IMR-90 (cell line): ENCODE results near the gene TCF12. TPM values are rescaled to one million over a fixed set of nuclear protein-coding genes. Genes with fewer than 3 reads are reported as not detected.

Experiments
- ATAC-seq: fragments of 200-7000 bp; cut with Tn5 transposase; 2 replicates; pipeline ENCODE4 v1.9.1; 2020; ENCODE audit warnings: low read depth, mild to moderate bottlenecking, moderate library complexity
- BruUV-seq: library from RNA; stranded (reverse); fragments of 400-500 nt; replicated peaks from 2 replicates; lab custom pipeline; 2021; lab: Mats Ljungman, UMichigan
- CTCF ChIA-PET: fragments of 300-600 bp; formaldehyde crosslinking; extraction: SDS; loops from one replicate; lab custom pipeline; 2021; ENCODE audit warnings: antibody characterized with exemption; lab: Yijun Ruan, JAX
- POLR2A ChIA-PET: fragments of 300-600 bp; sonication (Branson Sonifier 250); formaldehyde crosslinking; loops from one replicate; lab custom pipeline; 2022; ENCODE audit warnings: antibody characterized with exemption; ENCODE audit not compliant: unreplicated experiment; lab: Charles Lee
- DNase-seq: peaks from one replicate; pipeline ENCODE4 v3.0.0; 2013
- H2AFZ ChIP-seq: replicated peaks from 2 replicates; pipeline ENCODE3; 2013; ENCODE audit warnings: low read length, mild to moderate bottlenecking; ENCODE audit not compliant: poor library complexity
- H2AK5ac ChIP-seq: 2 replicates; pipeline ENCODE4 v1.6.1; 2013; ENCODE audit warnings: low read depth, low read length, inconsistent platforms
- H2AK9ac ChIP-seq: replicated peaks from 2 replicates; pipeline ENCODE3; 2013; ENCODE audit warnings: mild to moderate bottlenecking, low read depth, low read length, moderate library complexity; ENCODE audit not compliant: poor library complexity
- H2BK120ac ChIP-seq: 2 replicates; pipeline ENCODE4 v1.6.1; 2013; ENCODE audit warnings: low read depth, low read length, inconsistent platforms
- H2BK15ac ChIP-seq: 3 replicates; pipeline ENCODE4 v1.6.1; 2013; ENCODE audit warnings: low read depth, low read length, inconsistent platforms
- H2BK20ac ChIP-seq: 2 replicates; pipeline ENCODE4 v1.6.1; 2013; ENCODE audit warnings: low read depth, mild to moderate bottlenecking, inconsistent platforms, low read length, moderate library complexity
- H2BK5ac ChIP-seq: 2 replicates; pipeline ENCODE4 v1.6.1; 2013; ENCODE audit warnings: mild to moderate bottlenecking, low read depth, low read length, inconsistent platforms; ENCODE audit not compliant: poor library complexity, severe bottlenecking
- H3K14ac ChIP-seq: replicated peaks from 2 replicates; pipeline ENCODE4 v1.6.1; 2013; ENCODE audit warnings: low read depth, low read length, inconsistent platforms
- H3K18ac ChIP-seq: 2 replicates; pipeline ENCODE4 v1.6.1; 2013; ENCODE audit warnings: low read depth, low read length, control low read depth
- H3K23ac ChIP-seq: 2 replicates; pipeline ENCODE4 v1.6.1; 2013; ENCODE audit warnings: low read depth, low read length, inconsistent platforms
- H3K27ac ChIP-seq: 2 replicates; pipeline ENCODE4 v1.5.1; 2013; ENCODE audit warnings: mild to moderate bottlenecking, control low read depth, low read length; ENCODE audit not compliant: insufficient read depth
- H3K27me3 ChIP-seq: 2 replicates; pipeline ENCODE4 v1.6.1; 2013; ENCODE audit warnings: low read length; ENCODE audit not compliant: control insufficient read depth, insufficient read depth
- H3K36me3 ChIP-seq: 2 replicates; pipeline ENCODE4 v1.6.1; 2013; ENCODE audit warnings: low read length, mixed read lengths; ENCODE audit not compliant: control insufficient read depth, insufficient read depth
- H3K4ac ChIP-seq: 2 replicates; pipeline ENCODE4 v1.6.1; 2013; ENCODE audit warnings: low read depth, low read length, inconsistent platforms
- H3K4me1 ChIP-seq: 2 replicates; pipeline ENCODE4 v1.6.1; 2013; ENCODE audit warnings: low read length, mixed read lengths; ENCODE audit not compliant: control insufficient read depth, insufficient read depth
- H3K4me2 ChIP-seq: 2 replicates; pipeline ENCODE4 v1.6.1; 2013; ENCODE audit warnings: low read depth, mild to moderate bottlenecking, control low read depth, low read length, moderate library complexity
- H3K4me3 ChIP-seq: 2 replicates; pipeline ENCODE4 v1.5.1; 2013; ENCODE audit warnings: low read depth, mild to moderate bottlenecking, control low read depth, low read length, moderate library complexity; ENCODE audit not compliant: insufficient read depth
- H3K56ac ChIP-seq: 2 replicates; pipeline ENCODE4 v1.6.1; 2013; ENCODE audit warnings: low read length, inconsistent platforms; ENCODE audit not compliant: insufficient read depth; ENCODE audit errors: extremely low read depth
- H3K79me1 ChIP-seq, 2 experiments: 2 replicates each; pipeline ENCODE4 v1.6.1; 2013; ENCODE audit warnings: low read length in 2 of 2, inconsistent platforms in 1 of 2, low read depth in 1 of 2
- H3K9ac ChIP-seq: 2 replicates; pipeline ENCODE4 v1.6.1; 2013; ENCODE audit warnings: low read depth, low read length, control low read depth
- H3K9me1 ChIP-seq: 2 replicates; pipeline ENCODE4 v1.6.1; 2013; ENCODE audit warnings: low read length, inconsistent platforms; ENCODE audit not compliant: insufficient read depth
- H3K9me3 ChIP-seq: 2 replicates; pipeline ENCODE4 v1.6.1; 2013; ENCODE audit warnings: low read length; ENCODE audit not compliant: control insufficient read depth, insufficient read depth
- H4K20me1 ChIP-seq: 2 replicates; pipeline ENCODE4 v1.6.1; 2013; ENCODE audit warnings: low read length, inconsistent platforms; ENCODE audit not compliant: insufficient read depth
- H4K5ac ChIP-seq: 2 replicates; pipeline ENCODE4 v1.6.1; 2013; ENCODE audit warnings: mild to moderate bottlenecking, low read depth, low read length, control low read depth
- H4K8ac ChIP-seq, 2 experiments: 2 replicates each; pipeline ENCODE4 v1.6.1; 2013; ENCODE audit warnings: low read depth in 2 of 2, low read length in 2 of 2, control low read depth in 1 of 2, inconsistent platforms in 1 of 2
- H4K91ac ChIP-seq: 2 replicates; pipeline ENCODE4 v1.6.1; 2013; ENCODE audit warnings: low read depth, low read length, inconsistent platforms; ENCODE audit not compliant: insufficient read depth
- ELK1 ChIP-seq: fragments of 150-350 bp; IDR thresholded peaks from 2 replicates; pipeline ENCODE4 v1.6.1; 2016; ENCODE audit warnings: low read depth, mild to moderate bottlenecking, low read length, moderate library complexity, borderline replicate concordance
- WGBS, 2 experiments: methylation state at CpG; one replicate each; pipeline versions ENCODE4 v1.1.5 to v1.1.7; 2013; ENCODE audit warnings: missing lambda C conversion rate in 2 of 2; ENCODE audit not compliant: insufficient read length in 1 of 2; ENCODE audit errors: extremely low coverage in 2 of 2; 5-methylcytosine and 5-hydroxymethylcytosine counted together
- dilution Hi-C: fragments of 300-500 bp; cut with HindIII; formaldehyde crosslinking; loops from one replicate; pipeline ENCODE4 v1.14.3; 2018; ENCODE audit warnings: low sequenced_read_pairs; ENCODE audit not compliant: unreplicated experiment
- in situ Hi-C: fragments of 300-500 bp; cut with MboI; formaldehyde crosslinking; loops from 3 replicates; pipeline ENCODE4 v1.14.3; 2019; ENCODE audit warnings: low sequenced_read_pairs, inconsistent platforms, mixed read lengths
- intact Hi-C: fragments of 100-400 bp; cut with micrococcal nuclease; formaldehyde crosslinking; loops from 2 replicates; pipeline ENCODE4 v1.10.0; 2022
- polyA plus RNA-seq, 3 experiments: library from polyadenylated mRNA; depleted of rRNA; stranded (reverse); fragments of >200 nt; gene quantifications; 2 replicates each; pipeline ENCODE4 v1.2.3, GENCODE V29; 2012; ENCODE audit warnings: low replicate concordance in 1 of 3
- total RNA-seq: library from RNA; depleted of rRNA; stranded (reverse); fragments of >200 nt; gene quantifications from 2 replicates; pipeline ENCODE4 v1.2.3, GENCODE V29; 2012

TCF12 gene
- total and polyA plus RNA-seq, 2 of the 4 experiments (the other 2 are of a cell fraction), result 79.4 to 160 TPM

- H2BK120ac ChIP-seq, result no peak overlapping the region
- in situ Hi-C loops, result no loop called here
- H2BK15ac ChIP-seq, result no peak overlapping the region
- no peak overlapping the region for H3K4me2 ChIP-seq
- WGBS, 2 experiments, result no CpG with 5 or more reads among the region's 3 CpGs
- BruUV-seq, result no TSS peak
- H3K27me3 ChIP-seq, result no peaks in the 10 kb centered on the region
- no peak overlapping the region for H3K27ac ChIP-seq
- H3K56ac ChIP-seq, result no peak overlapping the region
- ChIA-PET CTCF (no interaction called here), POLR2A (no interaction called here)
- H3K14ac ChIP-seq, result no peak overlapping the region
- no peak overlapping the region for H2BK20ac ChIP-seq
- H3K4me3 ChIP-seq, result no peak overlapping the region
- no peak overlapping the region for H4K8ac ChIP-seq
- no peak overlapping the region for H4K91ac ChIP-seq
- H3K4me1 ChIP-seq, result peaks cover 10% of the 10 kb centered on the region
- ATAC-seq (no peak), DNase-seq (no peak)
- H2AFZ ChIP-seq, result no peak overlapping the region
- H4K5ac ChIP-seq, result no peak overlapping the region
- intact Hi-C loops, result no loop called here
- H3K18ac ChIP-seq, result no peak overlapping the region
- dilution Hi-C loops, result no loop called here
- no peak overlapping the region for H2BK5ac ChIP-seq
- TF ChIP-seq ELK1, result no peak
- H3K36me3 ChIP-seq, result no peaks in the 10 kb centered on the region
- H4K20me1 ChIP-seq, result peaks cover 33% of the 10 kb centered on the region
- no peak overlapping the region for H2AK9ac ChIP-seq
- H3K23ac ChIP-seq, result no peak overlapping the region
- H3K9me1 ChIP-seq, result no peaks in the 10 kb centered on the region
- no peak overlapping the region for H3K4ac ChIP-seq
- H2AK5ac ChIP-seq, result no peak overlapping the region
- peaks cover 18 to 56% of the 10 kb centered on the region in 2 experiments for H3K79me1 ChIP-seq
- peaks cover 3% of the 10 kb centered on the region; the same call in 1 of the 2 replicates for H3K9me3 ChIP-seq
- no peak overlapping the region for H3K9ac ChIP-seq
Observed at GRCh38 chr15:56946150-56946549, 27.7 kb downstream of the TCF12 start.
